ENCODE results near the gene CEMIP. TPM values are rescaled to one million over a fixed set of nuclear protein-coding genes. Genes with fewer than 3 reads are reported as not detected.

CEMIP gene
- total RNA-seq, 4 donors from 2014 or later = 0.27 to 0.32 TPM; not detected in 2

- Histone ChIP-seq H3K27ac (no peak overlapping the region), H3K4me1 (peaks cover 0 to 11% (median 2%) of the 10 kb centered on the region in 4 donors), H3K27me3 (no peaks in the 10 kb centered on the region), H3K4me3 (no peak overlapping the region), H3K36me3 (peaks cover 0 to 3% (median 0%) of the 10 kb centered on the region in 4 donors), H3K9me3 (no peaks in the 10 kb centered on the region)
- WGBS, 2 donors (ENCODE audit: low coverage in 1 of 2) = 84 to 100% methylated on average over 2 to 5 of the region's 5 CpGs
- TF ChIP-seq CTCF (IDR thresholded peaks at IDR 0.05) = no peak
- no peak for TF ChIP-seq POLR2AphosphoS5 (IDR thresholded peaks at IDR 0.05)
- no peak for TF ChIP-seq EP300 (IDR thresholded peaks at IDR 0.05; ENCODE audit: low read depth)
- TF ChIP-seq POLR2A (IDR thresholded peaks at IDR 0.05) = no peak
- no peak for DNase-seq
- in situ Hi-C loops (cut with MboI; ENCODE audit: low pct_ligation_motif_present in 1 of 4, low pct_unique_long_range_greater_than_20kb in 1 of 4, low sequenced_read_pairs in 3 of 4) = no loop called here
- intact Hi-C loops (cut with DNase I; ENCODE audit: low total_unique reads) = no loop called here
These were observed 46.4 kb upstream of the CEMIP start for GRCh38 chr15:80732818-80733217.

- WGBS, 2 donors (ENCODE audit: low coverage in 1 of 2) = 54% methylated on average over 1 of the region's 1 CpG; no CpG with 5 or more reads in 1 of the 2 donors
- no peaks in the 10 kb centered on the region for H3K27me3 ChIP-seq
- peaks cover 0 to 3% (median 0%) of the 10 kb centered on the region in 4 donors for H3K36me3 ChIP-seq
- H3K4me1 ChIP-seq = peaks cover 0 to 11% (median 2%) of the 10 kb centered on the region in 4 donors
- TF ChIP-seq POLR2A (IDR thresholded peaks at IDR 0.05) (no peak), POLR2AphosphoS5 (IDR thresholded peaks at IDR 0.05) (no peak), EP300 (IDR thresholded peaks at IDR 0.05; ENCODE audit: low read depth) (no peak), CTCF (IDR thresholded peaks at IDR 0.05) (no peak)
- H3K27ac ChIP-seq = no peak overlapping the region
- no peak for DNase-seq
- intact Hi-C loops (cut with DNase I; ENCODE audit: low total_unique reads) (no loop called here), in situ Hi-C loops (cut with MboI; ENCODE audit: low pct_ligation_motif_present in 1 of 4, low pct_unique_long_range_greater_than_20kb in 1 of 4, low sequenced_read_pairs in 3 of 4) (no loop called here)
- H3K9me3 ChIP-seq = no peaks in the 10 kb centered on the region
- no peak overlapping the region for H3K4me3 ChIP-seq
These were observed 45.7 kb upstream of the CEMIP start for GRCh38 chr15:80733460-80733859.

GRCh38 chr15:80735344-80735743, 43.8 kb upstream of the CEMIP start:
- Histone ChIP-seq H3K27me3 (no peaks in the 10 kb centered on the region), H3K4me3 (no peak overlapping the region), H3K27ac (no peak overlapping the region), H3K4me1 (peaks cover 0 to 8% (median 2%) of the 10 kb centered on the region in 4 donors), H3K36me3 (peaks cover 0 to 3% (median 0%) of the 10 kb centered on the region in 4 donors), H3K9me3 (no peaks in the 10 kb centered on the region)
- no peak for TF ChIP-seq CTCF (IDR thresholded peaks at IDR 0.05)
- TF ChIP-seq POLR2A (IDR thresholded peaks at IDR 0.05) = no peak
- TF ChIP-seq EP300 (IDR thresholded peaks at IDR 0.05; ENCODE audit: low read depth) = no peak
- no peak for TF ChIP-seq POLR2AphosphoS5 (IDR thresholded peaks at IDR 0.05)
- in situ Hi-C loops (cut with MboI; ENCODE audit: low pct_ligation_motif_present in 1 of 4, low pct_unique_long_range_greater_than_20kb in 1 of 4, low sequenced_read_pairs in 3 of 4) (no loop called here), intact Hi-C loops (cut with DNase I; ENCODE audit: low total_unique reads) (no loop called here)
- no peak for DNase-seq
- 92 to 93% methylated on average over 7 to 8 of the region's 8 CpGs for WGBS, 2 donors (ENCODE audit: low coverage in 1 of 2)

GRCh38 chr15:80736560-80736959, 42.6 kb upstream of the CEMIP start:
- Histone ChIP-seq H3K36me3 (peaks cover 0 to 3% (median 0%) of the 10 kb centered on the region in 4 donors), H3K4me1 (peaks cover 0 to 8% (median 2%) of the 10 kb centered on the region in 4 donors), H3K27me3 (no peaks in the 10 kb centered on the region), H3K4me3 (no peak overlapping the region), H3K27ac (no peak overlapping the region), H3K9me3 (no peaks in the 10 kb centered on the region)
- DNase-seq = no peak
- in situ Hi-C loops (cut with MboI; ENCODE audit: low pct_ligation_motif_present in 1 of 4, low pct_unique_long_range_greater_than_20kb in 1 of 4, low sequenced_read_pairs in 3 of 4) = no loop called here
- intact Hi-C loops (cut with DNase I; ENCODE audit: low total_unique reads) = no loop called here
- whole genome bisulfite sequencing, 2 donors (ENCODE audit: low coverage in 1 of 2) = 63 to 73% methylated on average over 4 of the region's 4 CpGs
- no peak for TF ChIP-seq POLR2AphosphoS5 (IDR thresholded peaks at IDR 0.05)
- TF ChIP-seq POLR2A (IDR thresholded peaks at IDR 0.05) = no peak
- no peak for TF ChIP-seq CTCF (IDR thresholded peaks at IDR 0.05)
- no peak for TF ChIP-seq EP300 (IDR thresholded peaks at IDR 0.05; ENCODE audit: low read depth)

All from transverse colon (tissue), 4 donors.